B cell (primary cell): ENCODE measurements around the gene PTPRG. TPM values are rescaled to one million over a fixed set of nuclear protein-coding genes. Genes with fewer than 3 reads are reported as not detected.

ENCODE experiments used
- ATAC-seq: fragments of 200-7000 bp; cut with Tn5 transposase; one replicate; pipeline ENCODE4 v1.10.0; 2021; ENCODE audit warnings: low read depth, mild to moderate bottlenecking, moderate number of reproducible peaks, moderate library complexity
- CTCF ChIA-PET: fragments of 350-600 bp; sonication (Branson Sonifier 250); formaldehyde crosslinking; loops from one replicate; lab custom pipeline; 2021; ENCODE audit warnings: antibody characterized with exemption, inconsistent platforms; lab: Charles Lee
- POLR2A ChIA-PET: fragments of 350-600 bp; sonication (Branson Sonifier 250); formaldehyde crosslinking; loops from one replicate; lab custom pipeline; 2021; ENCODE audit warnings: antibody characterized with exemption; lab: Charles Lee
- DNase-seq: peaks from one replicate; pipeline ENCODE4 v3.0.0; 2013
- H2AFZ ChIP-seq: 2 replicates; pipeline ENCODE4 v1.6.1; 2012; ENCODE audit warnings: mild to moderate bottlenecking, low read depth, low read length; ENCODE audit not compliant: insufficient read depth, poor library complexity, severe bottlenecking
- H3K27ac ChIP-seq, 2 donors: 1 replicate in 1 of 2; 2 replicates in 1 of 2; pipeline ENCODE4 v1.5.1; 2012 to 2013; ENCODE audit warnings: low read length in 2 of 2, mild to moderate bottlenecking in 2 of 2, moderate library complexity in 1 of 2
- H3K27me3 ChIP-seq, 4 experiments: fragments of 200-600 bp in 1 of 4; sonication (generic) in 1 of 4; replicated peaks in 1 of 4; 1 replicate in 2 of 4; 2 replicates in 2 of 4; pipeline versions ENCODE4 v1.6.1 to v1.7.0; 2013 to 2016; ENCODE audit warnings: low read length in 3 of 4, mild to moderate bottlenecking in 2 of 4, mixed read lengths in 1 of 4, moderate library complexity in 1 of 4; ENCODE audit not compliant: insufficient read depth in 4 of 4, control insufficient read depth in 3 of 4; ENCODE audit errors: control extremely low read depth in 1 of 4
- H3K36me3 ChIP-seq, 2 experiments: replicated peaks in 1 of 2; 1 replicate in 1 of 2; 2 replicates in 1 of 2; pipeline versions ENCODE4 v1.6.1 to v1.7.1; 2013; ENCODE audit warnings: low read length in 1 of 2; ENCODE audit not compliant: insufficient read depth in 2 of 2, control insufficient read depth in 1 of 2; ENCODE audit errors: control extremely low read depth in 1 of 2, extremely low read depth in 1 of 2
- H3K4me1 ChIP-seq, 2 donors: fragments of 200-600 bp in 1 of 2; sonication (generic) in 1 of 2; 1 replicate in 1 of 2; 2 replicates in 1 of 2; pipeline versions ENCODE4 v1.5.1 to v1.6.1; 2013 to 2017; ENCODE audit warnings: low read length in 2 of 2; ENCODE audit not compliant: control insufficient read depth in 2 of 2, insufficient read depth in 2 of 2
- H3K4me2 ChIP-seq: replicated peaks from 2 replicates; pipeline ENCODE3; 2012; ENCODE audit warnings: mild to moderate bottlenecking, low read depth, low read length; ENCODE audit not compliant: poor library complexity, severe bottlenecking
- H3K4me3 ChIP-seq, 5 experiments: fragments of 200-600 bp in 1 of 5; sonication (generic) in 1 of 5; 1 replicate in 3 of 5; 2 replicates in 2 of 5; pipeline versions ENCODE4 v1.5.1 to v1.7.0; 2011 to 2016; ENCODE audit warnings: low read length in 4 of 5, mild to moderate bottlenecking in 4 of 5, low read depth in 2 of 5, control low read depth in 1 of 5, moderate library complexity in 1 of 5; ENCODE audit not compliant: insufficient read depth in 1 of 5; ENCODE audit errors: control extremely low read depth in 1 of 5, extremely low read depth in 1 of 5
- H3K79me2 ChIP-seq: fragments of 200-600 bp; sonication (generic); one replicate; pipeline ENCODE4 v1.6.0; 2016; ENCODE audit warnings: low read length; ENCODE audit not compliant: control insufficient read depth, insufficient read depth
- H3K9ac ChIP-seq: fragments of 200-600 bp; sonication (generic); 2 replicates; pipeline ENCODE4 v1.6.1; 2017; ENCODE audit warnings: mild to moderate bottlenecking, low read length, moderate library complexity
- H3K9me3 ChIP-seq, 3 donors: one replicate each; pipeline versions ENCODE4 v1.6.1 to v1.7.1; 2013; ENCODE audit warnings: low read length in 2 of 3; ENCODE audit not compliant: control insufficient read depth in 2 of 3, insufficient read depth in 1 of 3; ENCODE audit errors: control extremely low read depth in 1 of 3
- H4K20me1 ChIP-seq: 2 replicates; pipeline ENCODE4 v1.6.0; 2012; ENCODE audit warnings: mild to moderate bottlenecking, low read length; ENCODE audit not compliant: insufficient read depth, control insufficient read depth, poor library complexity, severe bottlenecking
- H3K27ac Mint-ChIP-seq: one replicate; pipeline ENCODE4 v1.8.0; 2021; ENCODE audit warnings: mixed read lengths
- H3K27me3 Mint-ChIP-seq: one replicate; pipeline ENCODE4 v1.8.0; 2021; ENCODE audit warnings: mixed read lengths
- H3K4me1 Mint-ChIP-seq: one replicate; pipeline ENCODE4 v1.8.0; 2021; ENCODE audit warnings: mixed read lengths
- H3K4me3 Mint-ChIP-seq: one replicate; pipeline ENCODE4 v1.8.0; 2021; ENCODE audit warnings: mixed read lengths
- H3K9me3 Mint-ChIP-seq: one replicate; pipeline ENCODE4 v1.8.0; 2022; ENCODE audit warnings: mixed read lengths; ENCODE audit not compliant: insufficient read depth
- EZH2 ChIP-seq: IDR thresholded peaks from 2 replicates; pipeline ENCODE4 v1.6.1; 2012; ENCODE audit warnings: borderline replicate concordance, low read depth, mild to moderate bottlenecking, moderate library complexity, low read length; ENCODE audit not compliant: insufficient read depth, poor library complexity, severe bottlenecking
- WGBS: methylation state at CpG from one replicate; pipeline ENCODE4 v1.1.5; 2013; ENCODE audit warnings: missing lambda C conversion rate; ENCODE audit not compliant: insufficient coverage; 5-methylcytosine and 5-hydroxymethylcytosine counted together
- intact Hi-C: fragments of 100-400 bp; cut with micrococcal nuclease; formaldehyde crosslinking; loops from one replicate; pipeline ENCODE4 v1.10.0; 2022
- polyA plus RNA-seq: library from polyadenylated mRNA; depleted of rRNA; stranded (reverse); fragments of >200 nt; gene quantifications from 2 replicates; pipeline ENCODE4 v1.2.3, GENCODE V29; 2012
- total RNA-seq, 2 donors: library from RNA; stranded (reverse); fragments of 120-200 nt in 1 of 2; gene quantifications; 1 replicate in 1 of 2; 2 replicates in 1 of 2; pipeline versions ENCODE4 v1.2.3 to v1.2.4, GENCODE V29; 2013 to 2022
- TF ChIP-seq, protein P1 (sequence below): fragments of 200-600 bp; IDR thresholded peaks from one replicate; pipeline ENCODE4 v1.8.0; 2022; ENCODE audit warnings: antibody characterized with exemption, mild to moderate bottlenecking

The PTPRG gene
- total and polyA plus RNA-seq, 2 donors (not counting 1 experiment from before 2014, with no cell fraction given) = 0.12 to 1.3 TPM

DNA sequence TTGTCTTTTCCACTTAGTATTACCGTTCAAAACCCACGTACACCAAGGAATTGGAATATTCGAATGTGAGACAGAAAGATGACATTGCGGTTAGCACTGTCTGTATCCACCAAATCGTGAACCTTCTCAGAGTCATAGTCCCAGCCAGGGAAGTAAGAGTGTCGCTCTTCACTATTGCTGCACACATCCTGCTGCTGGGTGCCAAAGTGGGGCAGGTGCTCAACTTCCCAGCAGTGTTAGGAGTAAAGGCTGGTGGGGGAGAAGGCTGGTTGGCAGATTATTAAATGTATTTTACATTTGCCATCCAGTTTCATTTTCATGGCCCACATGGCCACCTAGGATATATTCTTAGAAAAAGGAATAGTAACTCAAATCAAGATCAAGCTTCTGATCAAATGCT lies 65.1 kb downstream of the PTPRG start:
- Histone ChIP-seq H3K36me3 (no peaks in the 10 kb centered on the region), H2AFZ (no peak overlapping the region), H3K4me3 (no peak overlapping the region), H3K27me3 (no peaks in the 10 kb centered on the region), H3K4me1 (no peaks in the 10 kb centered on the region), H4K20me1 (no peaks in the 10 kb centered on the region), H3K79me2 (no peaks in the 10 kb centered on the region), H3K9me3 (no peaks in the 10 kb centered on the region), H3K4me2 (no peak overlapping the region), H3K27ac (no peak overlapping the region), H3K9ac (no peak overlapping the region)
- H3K4me3 Mint-ChIP-seq = no peak overlapping the region
- POLR2A ChIA-PET = no interaction called here
- ATAC-seq (no peak), DNase-seq (no peak)
- H3K27me3 Mint-ChIP-seq = peaks cover 6% of the 10 kb centered on the region
- no peak overlapping the region for H3K27ac Mint-ChIP-seq
- CTCF ChIA-PET = no interaction called here
- intact Hi-C loops = no loop called here
- no peaks in the 10 kb centered on the region for H3K4me1 Mint-ChIP-seq
- peaks cover 2% of the 10 kb centered on the region for H3K9me3 Mint-ChIP-seq
- WGBS = 98% methylated on average over 5 of the region's 6 CpGs
- TF ChIP-seq, protein P1, sequence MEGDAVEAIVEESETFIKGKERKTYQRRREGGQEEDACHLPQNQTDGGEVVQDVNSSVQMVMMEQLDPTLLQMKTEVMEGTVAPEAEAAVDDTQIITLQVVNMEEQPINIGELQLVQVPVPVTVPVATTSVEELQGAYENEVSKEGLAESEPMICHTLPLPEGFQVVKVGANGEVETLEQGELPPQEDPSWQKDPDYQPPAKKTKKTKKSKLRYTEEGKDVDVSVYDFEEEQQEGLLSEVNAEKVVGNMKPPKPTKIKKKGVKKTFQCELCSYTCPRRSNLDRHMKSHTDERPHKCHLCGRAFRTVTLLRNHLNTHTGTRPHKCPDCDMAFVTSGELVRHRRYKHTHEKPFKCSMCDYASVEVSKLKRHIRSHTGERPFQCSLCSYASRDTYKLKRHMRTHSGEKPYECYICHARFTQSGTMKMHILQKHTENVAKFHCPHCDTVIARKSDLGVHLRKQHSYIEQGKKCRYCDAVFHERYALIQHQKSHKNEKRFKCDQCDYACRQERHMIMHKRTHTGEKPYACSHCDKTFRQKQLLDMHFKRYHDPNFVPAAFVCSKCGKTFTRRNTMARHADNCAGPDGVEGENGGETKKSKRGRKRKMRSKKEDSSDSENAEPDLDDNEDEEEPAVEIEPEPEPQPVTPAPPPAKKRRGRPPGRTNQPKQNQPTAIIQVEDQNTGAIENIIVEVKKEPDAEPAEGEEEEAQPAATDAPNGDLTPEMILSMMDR = no peak
- no peak for TF ChIP-seq EZH2

DNA sequence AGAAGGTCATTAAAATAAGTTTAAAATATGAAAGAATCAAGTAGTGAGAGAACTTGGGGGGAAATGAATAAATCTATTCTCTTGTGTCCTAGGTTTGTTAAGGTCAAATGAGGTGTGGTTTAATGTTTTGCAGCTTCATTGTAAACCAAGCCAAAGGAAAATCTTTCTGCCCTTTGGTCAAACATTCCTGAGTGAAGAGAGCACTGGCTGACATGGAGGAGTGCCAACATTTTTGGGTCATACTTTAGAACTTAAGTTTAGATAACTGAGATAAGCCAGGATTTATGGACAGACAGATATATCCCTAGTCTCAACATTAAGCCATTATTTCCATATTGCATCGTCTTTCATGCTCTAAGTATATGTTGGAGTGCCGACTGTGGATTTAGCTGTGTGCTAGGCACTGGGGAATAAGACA lies 66.4 kb downstream of the PTPRG start:
- Mint-ChIP-seq H3K4me1 (no peaks in the 10 kb centered on the region), H3K4me3 (no peak overlapping the region), H3K9me3 (peaks cover 5% of the 10 kb centered on the region), H3K27ac (no peak overlapping the region), H3K27me3 (peaks cover 6% of the 10 kb centered on the region)
- Histone ChIP-seq H3K79me2 (no peaks in the 10 kb centered on the region), H3K9me3 (no peaks in the 10 kb centered on the region), H3K27me3 (no peaks in the 10 kb centered on the region), H2AFZ (no peak overlapping the region), H3K9ac (no peak overlapping the region), H3K36me3 (no peaks in the 10 kb centered on the region), H3K4me3 (no peak overlapping the region), H3K4me2 (no peak overlapping the region), H4K20me1 (no peaks in the 10 kb centered on the region), H3K27ac (no peak overlapping the region), H3K4me1 (no peaks in the 10 kb centered on the region)
- ATAC-seq (no peak), DNase-seq (no peak)
- WGBS = no CpG with 5 or more reads among the region's 2 CpGs
- CTCF ChIA-PET = no interaction called here
- TF ChIP-seq, protein P1 = no peak
- TF ChIP-seq EZH2 = no peak
- intact Hi-C loops = no loop called here
- POLR2A ChIA-PET = no interaction called here
